ENCODE data around the gene LRRC8D.

The LRRC8D gene

DNA sequence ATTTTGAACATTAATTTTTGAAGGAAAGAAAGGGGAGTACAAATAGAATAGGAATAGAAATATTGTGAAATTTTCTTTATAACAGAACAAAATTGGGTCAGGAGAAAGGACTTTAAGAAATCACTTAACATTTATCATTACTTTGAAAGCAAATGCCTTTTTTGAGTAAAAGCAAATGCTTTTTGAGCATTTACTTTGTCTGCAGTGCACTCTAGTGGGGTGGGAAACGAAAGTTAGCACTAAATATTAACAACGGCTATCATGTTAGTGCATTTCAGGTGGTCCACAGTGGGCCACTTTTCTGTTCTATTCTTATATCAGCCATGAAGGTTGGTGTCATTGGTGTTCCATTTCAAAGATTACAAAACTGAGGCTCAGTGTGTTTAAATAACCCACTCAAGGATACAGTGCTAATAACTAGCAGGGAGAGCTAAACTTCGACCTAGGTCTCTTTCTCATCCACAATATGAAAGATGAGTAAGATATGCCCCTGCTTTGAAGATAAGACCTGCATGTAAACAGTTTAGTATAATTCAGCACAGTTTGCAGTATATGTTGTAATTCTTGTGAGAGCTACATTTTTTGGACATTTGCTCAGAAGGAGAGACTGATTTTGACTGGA is 13.4 kb downstream of the LRRC8D start:
- no peak for DNase-seq

DNA sequence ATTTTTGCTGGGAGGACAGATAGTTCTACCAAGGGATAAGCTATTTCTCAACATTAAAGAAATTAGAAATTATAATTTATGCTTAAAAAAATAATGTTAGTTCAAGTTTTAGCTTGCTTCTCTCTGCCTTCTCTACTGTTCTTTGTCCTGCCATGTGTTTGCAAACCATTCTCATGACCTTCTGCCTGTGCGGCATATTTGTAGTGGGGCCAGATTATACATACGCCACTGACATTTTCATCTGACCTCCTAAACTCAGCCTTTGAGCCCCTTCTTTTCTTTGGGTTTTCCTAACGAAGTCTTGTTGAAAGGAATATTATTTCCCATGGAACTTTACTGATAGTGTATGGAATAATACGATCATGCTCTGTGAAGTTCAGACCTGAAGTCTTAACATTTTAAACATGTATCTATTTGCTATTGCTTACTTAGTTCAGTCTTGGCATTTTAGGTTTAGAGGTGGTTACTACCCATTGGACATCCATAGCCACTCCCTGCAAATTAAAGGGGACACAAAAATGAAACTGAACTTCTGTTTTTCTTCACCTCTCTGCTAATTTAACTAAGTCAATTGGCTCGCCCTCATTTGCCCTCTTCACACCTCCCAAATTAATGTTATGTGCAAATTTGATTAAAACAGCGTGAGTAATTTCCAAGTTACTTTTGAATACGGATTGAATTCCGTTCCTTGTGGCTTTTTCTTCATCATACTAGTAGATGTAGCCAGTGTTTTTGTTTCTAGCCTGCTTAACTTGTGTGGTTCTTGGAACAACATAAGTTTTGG is 15.6 kb downstream of the LRRC8D start:
- DNase-seq = no peak

GRCh38 chr1:89837036-89837481 is 16.2 kb downstream of the LRRC8D start:
- DNase-seq = no peak

DNA sequence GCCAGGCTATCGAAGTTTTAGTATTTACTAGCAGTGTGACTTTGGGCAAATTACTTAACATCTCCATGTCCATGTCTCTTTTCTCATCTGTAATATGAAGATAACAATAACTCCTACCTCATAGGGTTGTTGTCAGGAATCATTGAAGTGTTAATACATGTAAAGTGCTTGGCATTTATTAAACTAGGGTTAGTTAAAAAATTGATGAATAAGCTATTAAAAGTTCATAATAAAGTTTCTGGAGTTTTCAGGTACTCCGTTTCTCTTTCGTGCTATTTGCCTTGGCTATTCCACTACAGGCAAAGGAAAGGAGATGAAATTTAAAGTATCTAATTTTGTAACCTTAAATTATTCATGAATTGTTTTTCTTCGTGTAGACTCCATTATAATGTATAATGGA is 16.7 kb downstream of the LRRC8D start:
- no peak for DNase-seq

DNA sequence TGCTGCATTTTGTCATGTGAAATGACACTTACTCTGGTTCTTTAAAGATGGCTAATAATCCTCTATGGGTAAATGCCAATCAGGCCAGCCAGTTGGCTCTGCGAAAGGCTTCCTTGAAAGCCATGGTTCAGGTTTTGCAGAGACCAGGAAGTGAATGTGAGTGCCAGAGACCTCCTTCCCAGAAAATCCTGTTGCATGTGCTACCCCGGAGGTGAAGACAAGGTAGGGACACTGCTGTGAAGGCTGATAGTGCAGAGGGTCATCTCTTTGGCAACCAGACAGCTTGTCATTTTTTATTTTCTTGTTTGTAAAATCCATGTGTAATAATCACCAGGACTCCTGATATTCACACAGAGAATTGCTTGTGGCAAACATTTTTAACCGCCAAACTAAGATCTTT is 18.7 kb downstream of the LRRC8D start:
- DNase-seq = no peak

GRCh38 chr1:89841507-89841906 is 20.7 kb downstream of the LRRC8D start:
- DNase-seq = no peak

DNA sequence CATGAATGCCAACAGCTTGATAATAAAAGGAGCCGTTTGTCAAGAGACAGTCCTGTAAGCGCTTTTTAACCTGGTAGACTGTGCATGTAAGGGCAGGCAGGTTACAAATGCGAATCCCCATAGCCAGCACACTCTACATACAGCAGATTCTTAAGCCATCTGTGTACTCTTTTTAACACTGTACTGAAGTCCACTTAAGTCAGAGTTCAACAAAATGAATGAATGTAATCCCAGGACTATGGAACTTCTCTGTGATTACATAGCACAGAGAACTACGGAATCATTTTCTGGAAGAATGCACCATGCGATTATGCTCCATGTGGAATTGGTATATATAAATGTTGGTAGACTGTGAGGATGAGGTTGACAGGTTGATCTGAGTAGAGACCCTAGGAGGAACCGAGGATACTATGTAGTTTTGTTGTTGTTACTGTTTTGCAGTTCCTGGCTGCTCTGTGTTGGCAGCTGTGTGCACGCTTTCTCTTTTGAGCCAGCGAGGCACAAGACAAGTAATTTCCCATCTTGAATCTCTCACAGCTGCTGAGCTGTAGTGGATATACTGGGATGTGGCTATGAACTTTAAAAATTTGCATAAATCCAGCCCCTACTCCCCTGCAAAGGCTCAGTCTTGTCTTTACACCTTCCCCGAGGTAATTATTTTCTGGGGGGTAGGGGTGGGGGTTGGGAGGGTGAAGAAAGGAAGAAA is 21.9 kb downstream of the LRRC8D start:
- DNase-seq = no peak

- peak; percentile 71 to 74 for DNase-seq
These were observed 22.7 kb downstream of the LRRC8D start for GRCh38 chr1:89843273-89844130.

DNA sequence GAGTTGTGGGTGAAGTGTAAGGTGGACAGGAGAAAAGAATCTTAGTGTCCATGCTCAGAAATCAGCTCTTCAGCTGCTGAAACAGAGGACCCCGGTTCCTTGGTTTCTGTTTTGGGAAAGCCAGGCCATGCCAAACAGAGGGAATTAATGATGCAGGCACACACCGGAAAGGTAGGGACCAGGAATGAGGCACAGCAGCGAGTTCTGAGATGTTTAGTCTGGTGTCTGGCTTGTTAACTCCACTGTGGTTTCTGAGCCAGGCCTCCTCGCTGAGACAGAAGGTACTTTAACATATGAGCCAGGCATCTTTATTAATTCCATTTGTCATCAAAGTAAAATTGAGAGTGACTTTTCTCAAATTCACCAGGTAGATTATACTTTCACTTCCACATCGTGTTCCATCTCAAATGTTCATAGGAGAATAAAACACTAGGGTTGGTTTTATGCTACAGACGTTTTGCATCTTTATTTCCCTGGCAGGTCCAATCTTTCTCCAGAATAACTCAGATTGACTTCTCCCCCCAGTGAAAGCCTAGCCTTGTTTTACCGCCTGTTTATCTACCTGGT is 23.5 kb downstream of the LRRC8D start:
- peak; percentile 25 to 30 for DNase-seq

- DNase-seq = no peak
These were observed 24.0 kb downstream of the LRRC8D start for GRCh38 chr1:89844860-89845259.

DNA sequence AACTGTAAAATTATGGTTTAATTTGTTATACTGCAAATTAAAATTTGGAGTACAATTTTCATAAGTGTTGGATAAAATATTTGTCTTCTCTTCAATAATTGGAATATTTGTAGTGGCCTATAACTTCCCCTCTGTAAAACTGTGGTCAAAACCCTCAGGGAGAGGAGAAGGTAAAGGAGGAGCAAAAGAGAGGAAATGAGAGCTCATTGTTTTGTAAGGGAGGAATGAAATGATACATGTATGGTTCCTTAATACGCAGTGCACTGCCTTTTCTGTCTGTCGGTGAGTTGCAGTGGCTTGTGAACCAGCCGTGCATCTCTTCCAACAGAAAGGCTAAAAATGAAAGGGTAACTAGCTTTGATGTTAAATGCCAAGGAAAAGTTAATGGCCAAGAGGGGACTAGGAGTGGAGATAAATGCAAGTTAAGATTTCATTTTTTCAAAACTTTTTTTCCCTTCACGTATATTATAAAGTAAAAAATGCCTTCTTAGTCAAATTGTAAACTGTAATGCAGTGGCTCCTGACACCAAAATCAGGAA is 26.4 kb downstream of the LRRC8D start:
- DNase-seq = no peak

GRCh38 chr1:89850844-89851415 is 30.1 kb downstream of the LRRC8D start:
- no peak for DNase-seq

DNA sequence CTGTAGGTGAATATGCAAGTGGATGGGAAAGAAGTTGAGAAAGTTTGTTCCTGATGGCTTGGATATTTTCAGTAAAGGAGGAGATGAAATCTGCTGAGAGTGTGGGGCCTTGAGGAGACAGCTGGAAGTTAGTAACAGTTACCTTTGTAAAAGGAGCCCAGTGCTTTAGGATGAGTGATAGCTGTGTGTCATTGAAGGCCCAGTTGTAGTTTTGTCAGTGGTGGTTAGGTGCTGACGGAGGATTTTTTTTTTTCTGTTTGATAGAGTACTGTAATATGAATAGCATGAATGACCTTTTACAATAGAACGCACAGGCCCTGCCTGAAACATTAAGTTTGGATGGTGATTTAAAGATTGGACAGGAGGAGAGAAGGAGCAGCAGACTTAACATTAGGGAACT is 33.3 kb downstream of the LRRC8D start:
- DNase-seq = no peak

DNA sequence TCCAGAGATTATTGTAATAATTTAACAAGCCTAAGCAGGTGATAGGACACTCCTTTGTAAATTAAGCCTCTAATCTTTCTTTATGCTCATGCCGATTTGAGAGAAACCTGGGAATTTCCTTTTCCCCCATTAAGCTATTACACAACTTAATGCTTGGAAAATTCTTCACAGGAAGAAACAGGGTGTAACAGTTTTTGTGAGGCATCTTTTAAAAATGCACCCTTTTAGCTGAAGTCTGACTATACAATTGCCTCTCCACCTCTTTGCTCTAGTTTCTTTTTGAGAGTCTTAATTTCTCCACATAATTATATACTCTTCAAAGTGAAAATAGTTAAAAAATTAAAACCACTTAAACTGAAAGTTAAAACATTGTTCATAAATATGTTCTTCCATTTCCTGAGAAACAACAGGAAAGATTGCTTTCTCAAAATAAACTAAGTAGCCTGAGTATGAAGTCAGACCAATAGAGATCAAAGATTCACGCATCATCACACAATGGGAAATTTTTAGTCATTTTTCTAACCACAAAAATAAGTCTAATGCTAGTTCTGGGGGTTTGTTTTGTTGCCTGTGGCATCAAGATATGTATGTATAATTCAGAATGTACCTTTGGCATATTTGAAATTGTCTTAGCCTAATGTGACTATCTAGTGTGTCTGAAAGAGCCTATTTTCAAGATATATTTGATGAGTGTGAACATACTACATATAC is 34.7 kb downstream of the LRRC8D start:
- DNase-seq = no peak

- DNase-seq = no peak
These were observed 42.5 kb downstream of the LRRC8D start for GRCh38 chr1:89863165-89863830.

- DNase-seq = no peak
These were observed 44.9 kb downstream of the LRRC8D start for GRCh38 chr1:89865498-89866382.

- DNase-seq = no peak
These were observed 45.7 kb downstream of the LRRC8D start for GRCh38 chr1:89866568-89866967.

DNA sequence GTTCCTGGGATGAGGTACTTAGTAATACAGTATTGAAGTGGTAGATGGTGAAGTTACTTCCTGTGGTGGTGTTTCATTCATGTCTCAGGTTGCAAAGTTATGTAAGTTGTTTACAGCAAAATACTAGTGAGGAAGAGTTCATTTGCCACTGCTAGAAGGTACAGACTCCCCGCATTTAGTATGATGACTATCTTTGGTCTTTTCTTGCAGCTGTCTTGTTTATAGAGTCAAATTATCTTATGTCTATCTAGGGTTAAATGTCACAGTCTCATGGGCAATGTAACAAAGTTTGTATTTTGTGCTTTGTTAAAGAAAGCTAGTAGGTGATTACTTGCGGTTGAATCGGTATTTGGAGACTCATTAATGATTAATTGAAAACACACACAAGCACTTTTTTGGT is 50.2 kb downstream of the LRRC8D start:
- DNase-seq = no peak

- DNase-seq = no peak
These were observed 51.1 kb downstream of the LRRC8D start for GRCh38 chr1:89871768-89872473.
